Fibroblast of the aortic adventitia (primary cell): Measurements from ENCODE around the gene SLC12A3. TPM values are rescaled to one million over a fixed set of nuclear protein-coding genes. Genes with fewer than 3 reads are reported as not detected.

Experiments
- DNase-seq: peaks from one replicate; pipeline ENCODE4 v3.0.0-alpha.2; 2010; ENCODE audit warnings: low read depth
- H3K4me3 ChIP-seq: 2 replicates; pipeline ENCODE4 v1.5.1; 2011; ENCODE audit warnings: low read depth, mild to moderate bottlenecking, control low read depth, low read length, moderate library complexity
- total RNA-seq: library from RNA; depleted of rRNA; stranded (reverse); fragments of >200 nt; gene quantifications from 2 replicates; pipeline ENCODE4 v1.2.3, GENCODE V29; 2012; ENCODE audit warnings: low replicate concordance
- TF ChIP-seq, protein P1 (sequence below): IDR thresholded peaks from 2 replicates; pipeline ENCODE4 v1.5.1; 2011; ENCODE audit warnings: mild to moderate bottlenecking, low read length, control low read depth, inconsistent platforms; ENCODE audit not compliant: insufficient read depth

SLC12A3 gene
- total RNA-seq, 1 donor, result not detected

DNA sequence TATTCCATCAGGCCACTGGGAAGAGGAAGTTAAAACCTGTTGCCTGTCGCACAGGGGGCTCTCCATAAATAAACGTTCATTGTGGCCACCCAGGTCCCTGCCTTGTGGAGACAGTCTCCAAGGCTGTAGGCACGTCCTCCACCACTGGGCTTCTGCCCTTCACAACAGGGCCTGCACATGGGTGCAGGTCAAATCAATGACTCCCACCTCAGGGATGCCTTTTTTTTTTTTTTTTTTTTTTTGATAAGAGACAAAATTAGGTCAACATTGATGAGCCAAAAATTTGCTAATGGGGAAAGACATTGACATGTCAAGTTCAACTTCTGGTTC lies 12.6 kb upstream of the SLC12A3 start:
- H3K4me3 ChIP-seq, result no peak overlapping the region
- TF ChIP-seq, protein P1, sequence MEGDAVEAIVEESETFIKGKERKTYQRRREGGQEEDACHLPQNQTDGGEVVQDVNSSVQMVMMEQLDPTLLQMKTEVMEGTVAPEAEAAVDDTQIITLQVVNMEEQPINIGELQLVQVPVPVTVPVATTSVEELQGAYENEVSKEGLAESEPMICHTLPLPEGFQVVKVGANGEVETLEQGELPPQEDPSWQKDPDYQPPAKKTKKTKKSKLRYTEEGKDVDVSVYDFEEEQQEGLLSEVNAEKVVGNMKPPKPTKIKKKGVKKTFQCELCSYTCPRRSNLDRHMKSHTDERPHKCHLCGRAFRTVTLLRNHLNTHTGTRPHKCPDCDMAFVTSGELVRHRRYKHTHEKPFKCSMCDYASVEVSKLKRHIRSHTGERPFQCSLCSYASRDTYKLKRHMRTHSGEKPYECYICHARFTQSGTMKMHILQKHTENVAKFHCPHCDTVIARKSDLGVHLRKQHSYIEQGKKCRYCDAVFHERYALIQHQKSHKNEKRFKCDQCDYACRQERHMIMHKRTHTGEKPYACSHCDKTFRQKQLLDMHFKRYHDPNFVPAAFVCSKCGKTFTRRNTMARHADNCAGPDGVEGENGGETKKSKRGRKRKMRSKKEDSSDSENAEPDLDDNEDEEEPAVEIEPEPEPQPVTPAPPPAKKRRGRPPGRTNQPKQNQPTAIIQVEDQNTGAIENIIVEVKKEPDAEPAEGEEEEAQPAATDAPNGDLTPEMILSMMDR, result no peak
- DNase-seq, result no peak

DNA sequence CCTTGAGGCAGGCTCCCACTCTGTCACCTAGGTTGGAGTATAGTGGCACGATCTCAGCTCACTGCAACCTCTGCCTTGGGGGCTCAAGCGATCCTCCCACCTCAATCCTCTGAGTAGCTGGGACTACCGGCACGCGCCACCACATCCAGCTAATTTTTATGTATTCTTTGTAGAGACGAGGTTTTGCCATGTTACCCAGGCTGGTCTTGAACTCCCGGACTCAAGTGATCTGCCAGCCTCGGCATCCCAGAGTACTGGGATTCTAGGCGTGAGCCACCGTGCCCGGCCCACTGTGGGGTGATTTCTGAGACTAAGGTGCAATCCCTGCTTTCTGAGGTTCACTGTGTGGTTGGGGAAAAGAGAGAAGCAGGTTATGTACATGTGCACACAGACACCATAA lies 12.0 kb upstream of the SLC12A3 start:
- no peak for DNase-seq
- H3K4me3 ChIP-seq, result no peak overlapping the region
- TF ChIP-seq, protein P1, result no peak

DNA sequence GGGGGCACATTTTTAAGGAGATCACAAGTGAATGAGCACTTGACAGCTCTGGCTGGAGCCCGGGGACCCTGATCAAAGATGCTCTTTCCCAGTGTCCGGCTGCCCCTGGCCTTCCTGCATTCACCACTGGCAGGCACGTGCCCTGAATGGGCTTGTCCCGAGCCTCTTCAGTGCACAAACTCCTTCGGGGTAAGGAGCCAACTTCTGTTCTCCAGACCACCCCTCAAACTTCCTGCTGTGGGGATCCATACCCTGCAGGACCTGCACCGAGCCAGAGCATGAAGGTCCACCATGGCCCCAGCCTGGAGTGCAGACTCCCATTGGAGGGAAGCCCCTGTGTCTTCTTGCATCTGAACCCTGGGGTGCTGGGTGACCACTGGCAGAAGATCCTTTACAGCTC lies 9.8 kb upstream of the SLC12A3 start:
- TF ChIP-seq, protein P1, result no peak
- DNase-seq, result no peak
- no peak overlapping the region for H3K4me3 ChIP-seq

DNA sequence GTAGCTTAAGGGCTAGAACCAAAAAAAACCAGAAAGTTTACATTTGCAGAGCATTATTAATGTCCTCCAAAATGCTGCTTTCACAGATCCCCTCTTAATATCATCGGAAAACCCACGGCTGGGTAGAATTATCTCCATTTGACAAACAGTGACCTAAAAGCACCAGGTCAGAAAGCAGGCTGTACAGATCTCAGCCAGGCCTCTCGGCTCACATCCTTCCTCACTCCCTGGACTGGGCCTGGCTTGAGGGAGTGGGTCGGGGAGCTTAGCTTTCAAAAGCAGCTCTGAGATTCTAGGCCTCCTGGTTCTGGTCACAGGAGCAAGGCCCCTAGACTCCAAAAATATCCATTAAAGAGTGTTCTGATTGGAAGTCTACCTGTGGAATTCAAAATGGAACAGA lies 9.1 kb upstream of the SLC12A3 start:
- no peak for DNase-seq
- TF ChIP-seq, protein P1, result no peak
- no peak overlapping the region for H3K4me3 ChIP-seq

DNA sequence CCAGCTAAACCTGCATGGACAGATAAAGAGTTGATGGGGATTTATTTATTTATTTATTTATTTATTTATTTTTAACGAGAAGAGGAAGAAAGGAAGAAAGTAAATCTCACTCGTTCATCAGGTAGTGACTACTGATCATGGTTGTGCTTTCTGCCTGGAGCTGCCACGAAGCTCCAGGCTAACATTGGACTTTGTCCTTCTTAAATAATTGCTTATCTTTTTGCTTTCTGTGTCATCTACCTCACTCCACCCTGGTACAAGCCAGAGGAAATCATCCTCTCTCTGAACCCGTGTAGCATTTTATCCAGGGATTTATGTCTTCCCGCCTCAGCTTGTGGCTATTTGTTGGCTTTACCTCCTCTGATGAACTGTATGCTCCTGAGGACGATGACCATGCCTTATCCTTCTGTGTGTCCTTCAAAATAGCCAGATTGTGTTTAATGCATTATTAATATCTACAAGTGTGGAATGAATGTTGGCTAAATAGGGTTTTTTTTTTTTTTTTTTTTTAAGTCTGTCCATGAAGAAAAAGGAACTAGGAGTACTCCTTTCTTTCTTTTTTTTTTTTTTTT lies 8.0 kb upstream of the SLC12A3 start:
- no peak for DNase-seq
- no peak overlapping the region for H3K4me3 ChIP-seq
- TF ChIP-seq, protein P1, result no peak

DNA sequence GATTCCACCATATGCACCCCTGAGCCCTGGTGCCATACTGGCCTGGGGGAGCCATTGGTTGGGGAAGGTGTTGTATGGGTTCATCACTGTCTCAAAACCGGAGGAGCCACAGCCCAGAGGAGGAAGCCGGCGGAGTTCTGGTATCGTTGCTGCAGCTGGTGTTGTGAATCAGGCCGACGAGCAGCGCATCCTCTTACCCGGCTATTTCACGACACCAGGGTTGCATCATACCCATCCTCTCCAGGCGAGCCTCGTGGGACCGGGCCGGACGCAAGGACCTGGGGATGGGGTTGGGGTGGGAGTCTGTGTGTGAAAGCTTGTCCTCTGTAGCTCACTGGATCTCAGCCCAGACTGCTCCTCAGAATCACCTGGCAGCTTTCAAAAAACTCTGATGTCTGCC lies 6.6 kb upstream of the SLC12A3 start:
- DNase-seq, result no peak
- no peak overlapping the region for H3K4me3 ChIP-seq
- TF ChIP-seq, protein P1, result no peak

DNA sequence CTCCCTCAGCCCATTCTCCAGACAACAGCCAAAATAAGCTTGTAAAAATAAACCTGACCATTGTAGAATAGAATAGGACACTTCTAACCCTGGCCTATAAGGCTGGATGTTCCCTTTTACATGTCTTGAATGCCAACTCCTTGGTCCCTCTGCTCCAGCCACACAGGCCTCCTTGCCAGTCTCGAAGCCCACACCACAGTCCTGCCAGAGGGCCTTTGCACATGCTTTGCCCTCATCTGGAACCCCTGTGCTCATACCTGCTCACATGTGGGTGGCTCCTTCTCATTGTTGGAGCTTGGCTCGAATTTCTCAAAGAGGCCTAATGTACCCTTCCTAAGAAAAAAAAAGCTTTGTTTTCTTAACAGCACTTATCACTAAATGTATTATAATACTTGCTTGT lies 5.4 kb upstream of the SLC12A3 start:
- DNase-seq, result no peak
- TF ChIP-seq, protein P1, result no peak
- H3K4me3 ChIP-seq, result no peak overlapping the region
